B cell (primary cell): ENCODE data around the gene CLEC1A.

ENCODE experiments used
- CTCF ChIP-seq: fragments of 200-600 bp; IDR thresholded peaks from one replicate; pipeline ENCODE4 v1.8.0; 2022; ENCODE audit warnings: antibody characterized with exemption, mild to moderate bottlenecking
- EZH2 ChIP-seq: IDR thresholded peaks from 2 replicates; pipeline ENCODE4 v1.6.1; 2012; ENCODE audit warnings: borderline replicate concordance, low read depth, mild to moderate bottlenecking, moderate library complexity, low read length; ENCODE audit not compliant: insufficient read depth, poor library complexity, severe bottlenecking

- TF ChIP-seq CTCF (no peak), EZH2 (no peak)
These were observed 56.6 kb downstream of the CLEC1A start for GRCh38 chr12:10042167-10042566.
